K562 (cell line): Measurements from ENCODE around the gene MMP11. TPM values are rescaled to one million over a fixed set of nuclear protein-coding genes. Genes with fewer than 3 reads are reported as not detected.

Source experiments
- ATAC-seq: fragments of 200-7000 bp; cut with Tn5 transposase; 3 replicates; pipeline ENCODE4 v1.9.1; 2020; ENCODE audit warnings: moderate library complexity
- BruUV-seq: library from RNA; stranded (reverse); fragments of 400-500 nt; replicated peaks from 2 replicates; lab custom pipeline; 2021; lab: Mats Ljungman, UMichigan
- CTCF ChIA-PET: fragments of 300-600 bp; formaldehyde crosslinking; extraction: SDS; loops from one replicate; lab custom pipeline; 2021; ENCODE audit warnings: low intra/inter-chr PET ratio; lab: Yijun Ruan, JAX
- POLR2A ChIA-PET: fragments of 300-600, 350-650 bp; sonication (Branson Sonifier 250); formaldehyde crosslinking; extraction: SDS; loops from one replicate; lab custom pipeline; 2021; ENCODE audit warnings: antibody characterized with exemption, inconsistent platforms; lab: Yijun Ruan, JAX
- DNase-seq, 4 experiments: peaks; one replicate each; pipeline versions ENCODE4 v3.0.0 to v3.0.0-alpha.2; 2011 to 2018; ENCODE audit warnings: low spot score in 3 of 4, mixed read lengths in 3 of 4; ENCODE audit errors: extremely low read depth in 1 of 4
- FAIRE-seq: peaks from 2 replicates; lab custom pipeline; 2011; peaks lifted over from hg19 to GRCh38; lab: Jason Lieb, UNC
- H2AFZ ChIP-seq: 2 replicates; pipeline ENCODE4 v1.6.0; 2011; ENCODE audit warnings: low read depth, low read length, control low read depth, inconsistent platforms
- H3K27ac ChIP-seq: fragments of 200-600 bp; 3 replicates; pipeline ENCODE4 v1.8.0; 2011; ENCODE audit warnings: low read depth, mild to moderate bottlenecking, control low read depth, inconsistent platforms, low read length, moderate library complexity, mixed read lengths; ENCODE audit errors: extremely low read depth
- H3K27me3 ChIP-seq, 2 experiments: fragments of 300-600 bp in 1 of 2; 2 replicates in 1 of 2; 3 replicates in 1 of 2; pipeline versions ENCODE4 v1.6.0 to v1.8.0; 2011; ENCODE audit warnings: inconsistent platforms in 2 of 2, low read length in 2 of 2, mild to moderate bottlenecking in 1 of 2, mixed read lengths in 1 of 2, moderate library complexity in 1 of 2; ENCODE audit not compliant: control insufficient read depth in 2 of 2, insufficient read depth in 2 of 2
- H3K36me3 ChIP-seq: fragments of 300-600 bp; 3 replicates; pipeline ENCODE4 v1.8.0; 2011; ENCODE audit warnings: mild to moderate bottlenecking, low read length, inconsistent platforms; ENCODE audit not compliant: control insufficient read depth, insufficient read depth
- H3K4me1 ChIP-seq, 2 experiments: fragments of 200-600 bp in 1 of 2; replicated peaks in 1 of 2; 2 replicates in 1 of 2; 3 replicates in 1 of 2; pipeline versions ENCODE4 v1.5.1 to v1.8.0; 2011; ENCODE audit warnings: inconsistent platforms in 2 of 2, low read length in 2 of 2, mild to moderate bottlenecking in 1 of 2, mixed read lengths in 1 of 2, moderate library complexity in 1 of 2; ENCODE audit not compliant: control insufficient read depth in 2 of 2, insufficient read depth in 2 of 2
- H3K4me2 ChIP-seq: 2 replicates; pipeline ENCODE4 v1.6.1; 2011; ENCODE audit warnings: low read length, control low read depth, inconsistent platforms, mixed read lengths; ENCODE audit not compliant: insufficient read depth
- H3K4me3 ChIP-seq: fragments of 200-600 bp; sonication (generic), shearing (Covaris generic); 2 replicates; pipeline ENCODE4 v1.5.1; 2016; ENCODE audit warnings: control low read depth, inconsistent platforms
- H3K79me2 ChIP-seq: fragments of 200-600 bp; 3 replicates; pipeline ENCODE4 v1.8.0; 2011; ENCODE audit warnings: low read length, inconsistent platforms; ENCODE audit not compliant: control insufficient read depth, insufficient read depth
- H3K9ac ChIP-seq, 2 experiments: 2 replicates each; pipeline versions ENCODE4 v1.6.0 to v1.6.1; 2011; ENCODE audit warnings: low read depth in 2 of 2, low read length in 2 of 2, control low read depth in 1 of 2, inconsistent platforms in 1 of 2, mild to moderate bottlenecking in 1 of 2, mixed read lengths in 1 of 2; ENCODE audit not compliant: insufficient read depth in 1 of 2
- H3K9me1 ChIP-seq: one replicate; pipeline ENCODE4 v1.6.0; 2011; ENCODE audit warnings: inconsistent platforms, mild to moderate bottlenecking, low read length, moderate library complexity; ENCODE audit not compliant: control insufficient read depth, insufficient read depth
- H3K9me3 ChIP-seq: replicated peaks from 2 replicates; pipeline ENCODE4 v1.5.1; 2011; ENCODE audit warnings: low read depth, low read length, inconsistent platforms; ENCODE audit not compliant: control insufficient read depth, insufficient read depth
- H4K20me1 ChIP-seq: replicated peaks from 2 replicates; pipeline ENCODE4 v1.6.1; 2011; ENCODE audit warnings: low read length, inconsistent platforms, mixed read lengths; ENCODE audit not compliant: control insufficient read depth, insufficient read depth
- POLR2A ChIP-seq: fragments of 450-650 bp; conservative IDR thresholded peaks from 2 replicates; pipeline ENCODE4 v1.6.1; 2016
- ZBTB5 ChIP-seq: fragments of 450-650 bp; IDR thresholded peaks from 2 replicates; pipeline ENCODE4 v1.6.1; 2017; ENCODE audit warnings: antibody characterized with exemption
- WGBS: fragments of 100-300 bp; shearing (Covaris generic); methylation state at CpG from one replicate; pipeline ENCODE4 v1.1.6; 2016; ENCODE audit warnings: low coverage, mixed read lengths; ENCODE audit not compliant: insufficient coverage; ENCODE audit errors: missing lambda C conversion rate; 5-methylcytosine and 5-hydroxymethylcytosine counted together
- in situ Hi-C: fragments of 300-500 bp; cut with MboI; formaldehyde crosslinking; loops from 4 replicates; pipeline ENCODE4 v1.15.0; 2018; ENCODE audit warnings: inconsistent platforms, mixed read lengths
- intact Hi-C: fragments of 100-400 bp; cut with micrococcal nuclease; formaldehyde crosslinking; loops from 2 replicates; pipeline ENCODE4 v1.14.2; 2022
- polyA plus RNA-seq, 8 experiments: library from polyadenylated mRNA; depleted of rRNA in 4 of 8; stranded (reverse) in 5 of 8; unstranded in 3 of 8; fragments of >200 nt; fragmentation: Nextera tagmentation in 2 of 8; fragmentation: Illumina TruSeq in 1 of 8; extraction: Ambion mirVana in 2 of 8; extraction: Trizol in 1 of 8; gene quantifications; 2 replicates each; pipeline versions ENCODE4 v1.2.1 to v1.2.3, GENCODE V29; 2011 to 2014; ENCODE audit warnings: inconsistent platforms in 1 of 8, missing spikeins in 1 of 8
- total RNA-seq, 7 experiments: library from RNA; depleted of rRNA in 6 of 7; stranded (reverse); fragments of >200 nt in 6 of 7; fragmentation: Illumina TruSeq in 2 of 7; extraction: Trizol in 2 of 7; gene quantifications; 2 replicates each; pipeline versions ENCODE4 v1.2.1 to v1.2.3, GENCODE V29; 2011 to 2021; ENCODE audit warnings: low replicate concordance in 1 of 7

Gene MMP11
- total and polyA plus RNA-seq, 9 of the 15 experiments (the other 6 are each of a cell fraction or from before 2014, with no cell fraction given), result 0.14 to 1.8 (median 1.1) TPM; not detected in 2

GRCh38 chr22:23801886-23802377 is 29.3 kb downstream of the MMP11 start:
- WGBS, result 92% methylated on average over 2 of the region's 8 CpGs

More at GRCh38 chr22:23801886-23802377, 29.3 kb downstream of the MMP11 start:
- no TSS peak for BruUV-seq
- H3K4me2 ChIP-seq, result no peak overlapping the region
- FAIRE-seq (no peak), ATAC-seq (no peak), DNase-seq (no peak)
- no peaks in the 10 kb centered on the region; a peak in 1 of 5 replicates for H3K4me1 ChIP-seq
- ChIA-PET POLR2A (interaction anchor here (0.7 kb wide), 1 partner anchor 21 kb away, joined by 3 read pairs; no protein-coding TSS in a partner anchor), CTCF (no interaction called here)
- intact Hi-C loops (no loop called here), in situ Hi-C loops (no loop called here)
- H3K4me3 ChIP-seq, result no peak overlapping the region
- H4K20me1 ChIP-seq, result no peaks in the 10 kb centered on the region
- H2AFZ ChIP-seq, result no peak overlapping the region
- no peaks in the 10 kb centered on the region for H3K9me1 ChIP-seq
- no peaks in the 10 kb centered on the region for H3K79me2 ChIP-seq
- H3K9me3 ChIP-seq, result no peaks in the 10 kb centered on the region
- no peaks in the 10 kb centered on the region for H3K27me3 ChIP-seq
- no peak overlapping the region; a peak in 1 of 4 replicates for H3K9ac ChIP-seq
- no peak overlapping the region for H3K27ac ChIP-seq
- peaks cover 65% of the 10 kb centered on the region; the same call in 2 of the 3 replicates for H3K36me3 ChIP-seq
- TF ChIP-seq POLR2A (0 out of 2 replicates have a peak, but pooled peaks have one; percentile 26), ZBTB5 (no peak)
